Ascending aorta (tissue), 2 donors: ENCODE data around the gene FOXM1. TPM values are rescaled to one million over a fixed set of nuclear protein-coding genes. Genes with fewer than 3 reads are reported as not detected.

Experiments
- DNase-seq, 2 donors: peaks; one replicate each; pipeline ENCODE4 v3.0.0-alpha.2; 2019; ENCODE audit warnings: low spot score in 2 of 2
- H3K27ac ChIP-seq, 2 donors: fragments of 200-600 bp; sonication (generic); one replicate each; pipeline ENCODE4 v1.5.1; 2016 to 2017; ENCODE audit warnings: mild to moderate bottlenecking in 1 of 2
- H3K27me3 ChIP-seq: fragments of 200-600 bp; sonication (generic); one replicate; pipeline ENCODE4 v1.5.1; 2017
- H3K36me3 ChIP-seq, 2 donors: fragments of 200-600 bp; sonication (generic); one replicate each; pipeline ENCODE4 v1.5.1; 2016
- H3K4me1 ChIP-seq, 2 donors: fragments of 200-600 bp; sonication (generic); one replicate each; pipeline ENCODE4 v1.5.1; 2016 to 2017; ENCODE audit warnings: mild to moderate bottlenecking in 1 of 2
- H3K4me3 ChIP-seq, 2 donors: fragments of 200-600 bp; sonication (generic); one replicate each; pipeline ENCODE4 v1.5.1; 2016 to 2017; ENCODE audit warnings: mild to moderate bottlenecking in 1 of 2
- H3K9me3 ChIP-seq, 2 donors: fragments of 200-600 bp; sonication (generic); one replicate each; pipeline ENCODE4 v1.5.1; 2016
- intact Hi-C: fragments of 100-400 bp; cut with DNase I; formaldehyde crosslinking; loops from one replicate; pipeline ENCODE4 v1.15.1; 2023
- total RNA-seq: library from RNA; depleted of rRNA; stranded (reverse); fragments of >200 nt; gene quantifications from one replicate; pipeline ENCODE4 v1.1.0, GENCODE V29; 2016
- TF ChIP-seq, protein P1 (sequence below), 3 experiments: fragments of 200-600 bp in 2 of 3; fragments of 450-650 bp in 1 of 3; sonication (generic) in 2 of 3; IDR thresholded peaks; one replicate each; pipeline ENCODE4 v1.5.1; 2016 to 2019; ENCODE audit warnings: antibody characterized with exemption in 3 of 3, mild to moderate bottlenecking in 1 of 3, moderate library complexity in 1 of 3

Gene FOXM1
- total RNA-seq, 1 donor from 2014 or later = not detected

DNA sequence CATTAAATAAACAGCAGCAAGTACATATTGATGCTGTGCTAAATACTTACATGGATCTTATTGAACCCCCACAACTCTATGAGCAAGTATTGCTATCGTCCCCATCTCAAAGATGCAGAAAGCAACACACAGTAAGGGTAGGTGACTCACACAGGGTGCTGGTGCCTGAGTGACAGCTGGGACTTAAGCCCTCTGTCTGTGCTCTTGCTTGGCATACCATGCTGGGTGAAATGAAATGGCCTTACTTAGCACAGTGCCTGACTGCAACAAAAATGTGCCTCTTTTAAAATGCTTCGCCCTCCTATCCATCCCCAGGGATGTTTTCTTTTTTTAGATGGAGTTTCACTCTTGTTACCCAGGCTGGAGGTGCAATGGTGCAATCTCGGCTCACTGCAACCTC is 20.9 kb downstream of the FOXM1 start:
- DNase-seq = no peak
- TF ChIP-seq, protein P1, sequence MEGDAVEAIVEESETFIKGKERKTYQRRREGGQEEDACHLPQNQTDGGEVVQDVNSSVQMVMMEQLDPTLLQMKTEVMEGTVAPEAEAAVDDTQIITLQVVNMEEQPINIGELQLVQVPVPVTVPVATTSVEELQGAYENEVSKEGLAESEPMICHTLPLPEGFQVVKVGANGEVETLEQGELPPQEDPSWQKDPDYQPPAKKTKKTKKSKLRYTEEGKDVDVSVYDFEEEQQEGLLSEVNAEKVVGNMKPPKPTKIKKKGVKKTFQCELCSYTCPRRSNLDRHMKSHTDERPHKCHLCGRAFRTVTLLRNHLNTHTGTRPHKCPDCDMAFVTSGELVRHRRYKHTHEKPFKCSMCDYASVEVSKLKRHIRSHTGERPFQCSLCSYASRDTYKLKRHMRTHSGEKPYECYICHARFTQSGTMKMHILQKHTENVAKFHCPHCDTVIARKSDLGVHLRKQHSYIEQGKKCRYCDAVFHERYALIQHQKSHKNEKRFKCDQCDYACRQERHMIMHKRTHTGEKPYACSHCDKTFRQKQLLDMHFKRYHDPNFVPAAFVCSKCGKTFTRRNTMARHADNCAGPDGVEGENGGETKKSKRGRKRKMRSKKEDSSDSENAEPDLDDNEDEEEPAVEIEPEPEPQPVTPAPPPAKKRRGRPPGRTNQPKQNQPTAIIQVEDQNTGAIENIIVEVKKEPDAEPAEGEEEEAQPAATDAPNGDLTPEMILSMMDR (IDR thresholded peaks at IDR 0.05) = no peak
- intact Hi-C loops = no loop called here

DNA sequence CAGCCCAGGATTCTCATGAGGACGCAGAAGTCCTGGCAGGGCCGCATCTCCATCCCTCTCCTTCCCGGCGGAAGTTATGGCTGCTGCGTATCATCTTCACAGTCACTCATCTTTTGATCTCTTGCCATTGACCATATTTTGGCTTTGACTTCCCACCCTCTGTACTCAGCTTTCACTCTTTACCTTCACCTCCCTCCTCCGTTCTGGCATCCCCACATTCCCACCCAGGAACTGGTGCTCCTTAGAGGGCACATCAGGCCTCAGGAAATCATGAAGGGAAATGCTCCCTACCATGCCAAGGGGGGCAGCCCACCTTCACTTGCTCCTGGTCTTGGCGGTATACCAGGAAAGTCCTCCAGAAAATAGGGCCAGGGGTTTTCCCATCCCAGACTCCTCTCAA is 21.4 kb downstream of the FOXM1 start:
- TF ChIP-seq, protein P1 (IDR thresholded peaks at IDR 0.05) = no peak
- Histone ChIP-seq H3K27ac (no peak overlapping the region), H3K36me3 (no peaks in the 10 kb centered on the region), H3K27me3 (no peaks in the 10 kb centered on the region), H3K9me3 (no peaks in the 10 kb centered on the region), H3K4me1 (peaks cover 0 to 2% of the 10 kb centered on the region in 2 donors), H3K4me3 (no peak overlapping the region)
- no peak for DNase-seq
- intact Hi-C loops = no loop called here

More for the DNA sequence above, 20.9 kb downstream of the FOXM1 start:
- no peak overlapping the region for H3K27ac ChIP-seq
- no peaks in the 10 kb centered on the region for H3K27me3 ChIP-seq
- peaks cover 0 to 2% of the 10 kb centered on the region in 2 donors for H3K4me1 ChIP-seq
- no peak overlapping the region for H3K4me3 ChIP-seq
- H3K9me3 ChIP-seq = no peaks in the 10 kb centered on the region
- no peaks in the 10 kb centered on the region for H3K36me3 ChIP-seq

DNA sequence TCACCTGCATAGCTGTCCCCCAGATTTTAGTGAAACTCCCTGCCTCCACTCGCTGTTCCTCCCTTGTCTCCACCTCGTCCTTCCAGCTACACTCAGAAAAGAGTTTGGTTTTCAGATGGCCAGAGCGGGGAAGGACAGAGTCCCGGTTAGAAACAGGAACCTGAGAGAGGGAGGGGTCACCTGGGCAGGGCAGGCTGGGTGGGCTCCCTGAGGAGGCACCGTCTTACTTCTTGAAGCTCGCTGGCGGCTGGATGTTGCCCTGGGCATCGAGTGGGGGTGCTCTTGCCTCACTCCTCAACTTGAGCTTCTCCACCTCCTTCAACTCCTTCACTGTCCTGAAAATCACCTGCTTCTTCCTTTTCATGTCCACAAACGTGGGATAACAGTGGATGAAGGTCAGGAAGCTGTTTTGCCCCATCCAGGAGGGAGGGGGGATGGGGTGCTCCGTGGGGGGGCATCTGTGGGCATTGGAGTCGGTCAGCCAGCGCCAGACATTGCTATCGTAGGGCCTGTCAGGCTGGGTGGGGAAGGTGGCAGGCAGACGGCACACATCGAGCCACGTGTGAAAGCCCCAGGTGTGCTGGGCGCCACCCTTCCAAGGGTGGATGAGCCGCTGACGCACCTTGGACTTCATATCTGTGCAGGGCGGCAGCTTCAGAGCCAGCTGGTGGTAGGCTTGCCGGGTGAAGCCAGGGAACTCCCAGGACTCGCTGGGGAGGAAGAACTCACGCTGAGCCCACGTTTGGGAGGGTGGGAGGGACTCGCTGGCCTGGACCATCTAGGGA is 22.1 kb downstream of the FOXM1 start:
- intact Hi-C loops = loop anchor here (5.0 kb wide), 1 partner anchor 87 kb away; no protein-coding TSS in a partner anchor
- Histone ChIP-seq H3K36me3 (no peaks in the 10 kb centered on the region), H3K9me3 (no peaks in the 10 kb centered on the region), H3K4me1 (peaks cover 0 to 2% of the 10 kb centered on the region in 2 donors), H3K27me3 (no peaks in the 10 kb centered on the region), H3K27ac (no peak overlapping the region), H3K4me3 (no peak overlapping the region)
- DNase-seq = no peak
- TF ChIP-seq, protein P1 (IDR thresholded peaks at IDR 0.05) = no peak

DNA sequence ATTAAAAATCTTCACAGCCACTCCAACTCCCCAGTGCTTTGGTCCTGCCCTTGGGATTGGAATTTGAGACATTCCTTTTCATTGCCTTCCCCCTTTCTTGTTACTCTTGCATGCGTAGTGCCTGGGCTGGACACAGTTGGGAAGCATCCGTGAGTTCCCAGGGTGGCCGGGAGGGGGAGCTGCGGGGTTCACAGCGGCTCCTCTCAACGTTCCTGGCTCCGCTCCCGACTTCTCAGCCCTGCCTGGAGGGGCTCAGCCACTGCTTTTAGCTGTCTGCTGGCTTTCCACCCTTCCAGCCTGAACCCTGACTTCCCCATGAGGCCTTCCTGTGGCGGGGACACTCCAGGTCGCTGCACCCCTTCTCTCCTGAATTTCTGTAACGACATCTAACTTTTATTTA is 23.3 kb downstream of the FOXM1 start:
- no peak overlapping the region for H3K27ac ChIP-seq
- no peaks in the 10 kb centered on the region for H3K27me3 ChIP-seq
- H3K4me3 ChIP-seq = no peak overlapping the region
- no peaks in the 10 kb centered on the region for H3K9me3 ChIP-seq
- TF ChIP-seq, protein P1 (IDR thresholded peaks at IDR 0.05) = peak; percentile 69 to 82 (median 82)
- no peaks in the 10 kb centered on the region for H3K36me3 ChIP-seq
- peak in 1 of 2 donors; percentile 84 for DNase-seq
- intact Hi-C loops = loop anchor here (1.0 to 5.0 kb wide), 2 partner anchors 89 to 188 kb away; no protein-coding TSS in a partner anchor
- H3K4me1 ChIP-seq = peaks cover 0 to 2% of the 10 kb centered on the region in 2 donors

DNA sequence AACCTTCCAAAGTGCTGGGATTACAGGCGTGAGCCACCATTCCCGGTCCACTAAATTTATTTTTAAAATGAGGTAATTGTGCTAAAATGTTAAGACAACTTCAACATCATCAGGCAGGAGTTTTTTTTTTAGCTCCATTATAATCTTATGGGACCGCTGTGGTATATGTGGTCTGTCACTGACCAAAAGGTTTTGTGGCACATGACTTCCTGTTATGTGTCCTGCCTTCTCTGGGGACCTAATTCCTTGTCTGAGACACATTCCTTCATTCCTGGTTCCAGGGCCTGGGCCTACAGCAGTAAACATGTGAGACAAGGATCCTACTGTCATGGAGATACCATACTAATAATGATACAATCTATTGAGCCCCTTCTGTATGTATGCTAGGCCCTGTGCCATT is 25.0 kb downstream of the FOXM1 start:
- peaks cover 0 to 2% of the 10 kb centered on the region in 2 donors for H3K4me1 ChIP-seq
- DNase-seq = no peak
- TF ChIP-seq, protein P1 (IDR thresholded peaks at IDR 0.05) = no peak
- no peak overlapping the region for H3K27ac ChIP-seq
- H3K27me3 ChIP-seq = no peaks in the 10 kb centered on the region
- intact Hi-C loops = loop anchor here (5.0 kb wide), 1 partner anchor 90 kb away; no protein-coding TSS in a partner anchor
- H3K4me3 ChIP-seq = no peak overlapping the region
- no peaks in the 10 kb centered on the region for H3K36me3 ChIP-seq
- no peaks in the 10 kb centered on the region for H3K9me3 ChIP-seq
